IPS-NIHi7 (cell line): ENCODE measurements around the gene LIPJ.

Experiments used
- DNase-seq: peaks from one replicate; pipeline ENCODE4 v3.0.0; 2012; ENCODE audit warnings: mixed read lengths; ENCODE audit errors: extremely low spot score

Gene LIPJ

GRCh38 chr10:88586462-88586861, at the start of gene LIPJ:
Gene LIPJ, plus strand, starts transcription at chr10:88586762. Its CDS starts 3,926 bp downstream, at chr10:88590688.
- DNase-seq: no peak

GRCh38 chr10:88537322-88537721, 49.2 kb upstream of the LIPJ start:
- no peak for DNase-seq

- DNase-seq: no peak
These were observed 48.5 kb upstream of the LIPJ start for GRCh38 chr10:88538048-88538447.

- no peak for DNase-seq
These were observed 46.2 kb upstream of the LIPJ start for GRCh38 chr10:88540351-88540750.

GRCh38 chr10:88541116-88541626, 45.4 kb upstream of the LIPJ start:
- DNase-seq: no peak

GRCh38 chr10:88542522-88542921, 44.0 kb upstream of the LIPJ start:
- DNase-seq: no peak

- no peak for DNase-seq
These were observed 42.3 kb upstream of the LIPJ start for GRCh38 chr10:88544140-88544870.

GRCh38 chr10:88545359-88545758, 41.2 kb upstream of the LIPJ start:
- no peak for DNase-seq

GRCh38 chr10:88546497-88546896, 40.1 kb upstream of the LIPJ start:
- DNase-seq: no peak

GRCh38 chr10:88551246-88551645, 35.3 kb upstream of the LIPJ start:
- no peak for DNase-seq

GRCh38 chr10:88553116-88553752, 33.3 kb upstream of the LIPJ start:
- peak; percentile 41 for DNase-seq

GRCh38 chr10:88555190-88555908, 31.2 kb upstream of the LIPJ start:
- DNase-seq: no peak

GRCh38 chr10:88557256-88557655, 29.3 kb upstream of the LIPJ start:
- no peak for DNase-seq

- DNase-seq: no peak
These were observed 28.9 kb upstream of the LIPJ start for GRCh38 chr10:88557658-88558057.

- no peak for DNase-seq
These were observed 24.4 kb upstream of the LIPJ start for GRCh38 chr10:88562152-88562551.

- DNase-seq: no peak
These were observed 21.5 kb upstream of the LIPJ start for GRCh38 chr10:88565072-88565471.

GRCh38 chr10:88582411-88582805, 4.2 kb upstream of the LIPJ start:
- no peak for DNase-seq

GRCh38 chr10:88582806-88583583, 3.6 kb upstream of the LIPJ start, which contains the start of gene RNLS:
Gene RNLS, minus strand, starts transcription at chr10:88583318.
- peak; percentile 75 for DNase-seq

- no peak for DNase-seq
These were observed 3.0 kb upstream of the LIPJ start for GRCh38 chr10:88583584-88583957.

- no peak for DNase-seq
These were observed 5.8 kb downstream of the LIPJ start for GRCh38 chr10:88592381-88592780.

GRCh38 chr10:88592906-88593305, 6.3 kb downstream of the LIPJ start:
- no peak for DNase-seq

GRCh38 chr10:88594482-88594881, 7.9 kb downstream of the LIPJ start:
- no peak for DNase-seq
